G401 (cell line): ENCODE data around the gene THSD7A. TPM values are rescaled to one million over a fixed set of nuclear protein-coding genes. Genes with fewer than 3 reads are reported as not detected.
A peak's percentile ranks its signal among the peaks of the same experiment; 100 is the strongest.

Experiments
- DNase-seq: peaks from one replicate; pipeline ENCODE4 v3.0.0-alpha.2; 2015; ENCODE audit warnings: low spot score
- in situ Hi-C: cut with HindIII; loops from 2 replicates; pipeline ENCODE4 v1.10.0; 2016; ENCODE audit warnings: low sequenced_read_pairs, mixed read lengths
- total RNA-seq: library from RNA; depleted of rRNA; stranded (reverse); fragments of >200 nt; shearing (Covaris generic); gene quantifications from 2 replicates; pipeline ENCODE4 v1.2.3, GENCODE V29; 2014

THSD7A gene
- total RNA-seq, 1 experiment from 2014 or later = not detected

DNA sequence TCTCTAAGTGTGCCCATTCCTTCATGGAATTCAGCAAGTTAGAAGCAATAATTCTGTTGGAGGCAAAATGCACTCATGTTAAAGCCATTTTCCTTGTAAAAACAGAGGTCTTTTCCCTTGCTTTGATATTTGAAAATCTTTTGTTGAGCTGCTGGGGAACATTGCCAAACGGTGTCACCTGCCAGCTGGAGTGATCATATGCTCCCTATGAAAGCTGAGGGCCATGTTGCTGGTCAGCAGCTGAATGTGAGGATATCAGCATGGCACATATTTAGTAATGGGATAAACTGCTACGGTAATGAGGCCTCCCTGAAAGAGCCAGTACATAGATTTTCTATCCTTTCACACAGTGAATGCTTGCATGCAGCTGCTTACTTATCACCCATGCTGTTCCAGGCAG lies 224.3 kb downstream of the THSD7A start:
- in situ Hi-C loops = no loop called here
- DNase-seq = peak; percentile 11

DNA sequence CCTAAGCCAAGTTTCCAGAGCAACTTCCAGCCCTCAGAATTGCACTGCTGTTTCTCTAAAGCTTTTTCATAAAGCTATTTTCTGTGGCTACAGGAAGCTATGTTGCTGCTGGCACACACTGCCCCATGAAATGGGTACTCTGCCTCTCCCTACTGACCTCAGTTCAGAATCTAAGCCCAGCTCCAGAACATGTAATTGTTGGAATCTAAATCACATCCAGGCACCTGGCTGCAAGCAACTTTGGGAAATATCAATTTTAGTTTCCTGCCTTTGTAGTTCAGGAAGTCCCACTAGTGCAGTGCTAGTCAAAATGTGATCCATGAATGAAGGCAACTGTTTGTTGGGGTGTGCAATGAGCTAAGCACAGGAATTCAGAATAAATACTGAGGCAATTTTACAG lies 226.2 kb downstream of the THSD7A start:
- in situ Hi-C loops = no loop called here
- no peak for DNase-seq

DNA sequence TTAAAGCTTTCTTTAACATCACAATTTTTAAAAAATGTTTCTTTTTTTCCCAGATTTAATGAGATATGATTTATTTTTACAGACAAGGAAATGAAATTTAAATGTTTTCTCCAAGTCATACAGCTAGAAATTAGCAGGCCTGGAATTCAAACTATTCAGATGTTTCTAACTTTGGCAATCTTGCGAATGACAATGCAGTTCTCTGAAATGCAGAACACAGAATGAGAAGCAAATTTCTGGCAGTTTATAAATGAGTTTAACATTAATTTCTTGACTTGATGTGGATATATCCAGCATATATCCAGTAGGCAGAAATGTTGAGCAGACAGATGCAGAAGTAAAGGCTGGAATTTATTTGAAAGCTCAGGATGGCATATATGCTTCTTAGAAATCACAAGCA lies 227.5 kb downstream of the THSD7A start:
- DNase-seq = no peak
- in situ Hi-C loops = no loop called here

DNA sequence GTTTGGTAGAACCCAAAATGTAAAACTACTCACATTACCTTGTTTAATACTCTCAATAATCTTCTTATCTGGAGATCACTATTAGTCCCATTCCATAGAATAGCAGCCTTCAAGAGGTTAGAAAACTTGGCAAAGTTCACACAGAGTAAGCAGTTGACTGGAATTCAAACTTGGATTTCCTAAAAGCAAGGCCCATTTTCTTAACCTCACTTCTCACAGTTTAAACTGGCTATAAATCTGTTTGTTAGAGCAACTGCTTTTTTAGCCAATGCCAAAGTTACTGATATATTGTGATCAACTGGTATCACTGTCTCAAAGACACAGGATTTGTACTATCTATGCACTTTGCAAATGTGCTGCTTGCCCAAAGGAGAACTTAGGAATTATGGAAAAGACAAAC lies 230.2 kb downstream of the THSD7A start:
- in situ Hi-C loops = no loop called here
- no peak for DNase-seq

DNA sequence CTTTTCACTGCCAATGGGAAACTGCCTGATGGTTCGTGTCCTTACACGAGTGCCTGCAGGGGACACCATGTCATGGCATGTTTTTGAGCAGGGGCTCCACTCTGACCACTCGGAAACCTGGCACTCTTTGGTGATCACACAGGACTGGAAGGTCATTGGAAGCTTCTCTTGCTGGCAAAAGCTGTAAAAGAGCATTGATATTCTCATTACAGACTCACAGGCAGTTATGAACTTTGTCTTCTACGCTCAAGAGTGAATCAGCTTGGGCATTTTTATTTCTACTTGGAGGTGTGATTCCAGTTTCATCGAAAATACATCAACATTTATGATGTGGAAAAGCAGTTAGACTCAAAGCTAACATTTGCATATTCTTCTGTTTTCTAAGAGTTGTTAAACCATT lies 238.7 kb downstream of the THSD7A start:
- in situ Hi-C loops = no loop called here
- no peak for DNase-seq

DNA sequence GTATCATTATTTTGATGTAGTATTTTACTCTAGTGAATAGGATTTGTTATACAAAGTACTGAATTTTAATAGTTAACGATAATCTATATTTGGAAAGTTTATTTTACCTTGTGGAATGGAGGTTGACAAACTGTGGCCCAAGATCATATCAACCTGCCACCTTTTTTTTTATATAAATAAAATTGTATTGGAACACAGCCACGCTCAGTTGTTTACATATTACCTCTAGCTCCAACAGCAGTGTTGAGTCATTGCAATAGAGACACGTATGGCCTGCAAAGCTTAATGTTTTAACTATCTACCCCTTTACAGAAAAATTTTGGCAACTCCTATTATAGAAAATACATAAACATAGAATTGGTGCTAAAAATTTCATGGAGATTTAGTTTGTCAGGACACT lies 239.3 kb downstream of the THSD7A start:
- in situ Hi-C loops = no loop called here
- DNase-seq = no peak

DNA sequence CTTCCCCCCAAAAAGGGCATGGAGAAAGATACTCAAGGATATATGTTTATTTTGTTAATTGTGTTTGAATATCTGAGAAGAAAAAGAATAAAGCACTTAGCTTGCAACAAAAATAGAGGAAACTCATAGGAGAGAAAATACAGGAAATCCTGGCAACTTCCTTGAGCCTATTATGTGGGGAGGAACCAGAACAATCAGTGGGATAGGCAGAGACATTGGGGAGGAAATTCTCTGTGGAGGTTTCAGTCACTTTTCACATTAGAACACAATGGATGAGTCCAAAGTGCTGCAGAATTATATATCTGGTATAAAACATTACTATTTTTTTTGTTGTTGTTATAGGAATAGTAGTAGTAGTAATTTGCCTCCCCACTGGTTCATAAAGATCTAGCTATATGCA lies 240.1 kb downstream of the THSD7A start:
- in situ Hi-C loops = no loop called here
- no peak for DNase-seq

DNA sequence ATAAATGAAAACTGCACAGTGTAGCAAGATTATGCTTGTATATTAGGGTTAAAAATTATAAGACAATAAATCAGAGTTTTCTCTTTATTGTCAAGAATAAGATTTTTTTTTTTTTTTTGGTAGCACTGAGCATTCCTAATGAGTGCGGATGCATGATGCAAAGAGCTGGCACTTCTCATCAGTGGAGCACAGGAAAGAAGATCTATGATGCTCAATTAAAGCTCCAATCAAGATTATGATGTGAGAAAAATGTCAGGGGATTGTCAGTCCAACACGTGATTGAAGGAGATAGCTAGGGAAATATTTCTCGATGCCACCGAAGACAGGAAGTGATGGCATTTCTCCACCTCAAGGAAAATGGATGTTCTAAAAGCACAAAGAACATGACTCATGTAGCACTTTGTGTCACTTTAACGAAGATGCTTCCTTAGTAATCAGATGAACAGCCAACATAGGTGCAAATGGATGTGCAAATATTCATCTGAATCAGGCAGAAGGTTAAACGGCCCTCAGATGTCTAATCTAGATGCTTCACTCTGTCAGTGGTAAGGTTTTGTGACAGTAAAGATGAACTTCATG lies 240.9 kb downstream of the THSD7A start:
- in situ Hi-C loops = no loop called here
- no peak for DNase-seq

DNA sequence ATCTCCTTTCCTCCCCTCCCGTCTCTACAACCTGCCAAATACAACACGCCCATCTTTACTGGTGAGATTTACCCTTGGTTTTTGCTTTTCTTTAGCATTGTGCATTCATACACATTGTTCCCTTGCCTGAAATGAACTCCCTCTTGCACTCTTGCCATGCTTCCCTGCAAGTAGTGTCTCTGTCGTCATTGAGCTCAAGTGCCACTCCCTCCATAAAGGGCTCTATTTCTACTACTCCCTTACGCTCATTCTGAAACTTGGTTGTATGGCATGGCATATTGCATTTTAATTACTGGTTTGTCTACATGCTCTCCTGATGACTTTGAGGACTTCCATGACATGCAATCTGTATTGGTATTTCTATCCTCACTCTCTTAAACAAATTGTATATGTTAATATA lies 242.7 kb downstream of the THSD7A start:
- in situ Hi-C loops = no loop called here

DNA sequence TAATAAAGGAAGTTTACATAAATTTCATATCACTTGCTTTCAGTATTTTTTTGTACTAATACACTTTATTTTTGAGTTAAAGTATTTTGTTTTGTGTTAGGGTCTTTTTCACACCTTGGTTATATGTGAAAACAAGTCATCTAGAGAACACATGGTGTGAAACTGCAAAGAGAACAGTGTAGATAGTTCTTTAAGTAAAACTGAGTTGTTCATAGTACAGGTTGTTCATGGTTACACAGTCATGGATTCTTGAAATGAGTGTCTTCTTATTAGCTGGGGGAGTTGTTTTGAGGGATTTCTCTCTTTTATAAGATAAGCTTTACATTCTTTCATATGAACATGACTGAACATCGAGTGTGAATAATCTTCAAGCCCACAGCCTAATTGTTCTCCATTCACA lies 244.2 kb downstream of the THSD7A start:
- no peak for DNase-seq
- in situ Hi-C loops = no loop called here

More for the DNA sequence above, 242.7 kb downstream of the THSD7A start:
- no peak for DNase-seq

DNA sequence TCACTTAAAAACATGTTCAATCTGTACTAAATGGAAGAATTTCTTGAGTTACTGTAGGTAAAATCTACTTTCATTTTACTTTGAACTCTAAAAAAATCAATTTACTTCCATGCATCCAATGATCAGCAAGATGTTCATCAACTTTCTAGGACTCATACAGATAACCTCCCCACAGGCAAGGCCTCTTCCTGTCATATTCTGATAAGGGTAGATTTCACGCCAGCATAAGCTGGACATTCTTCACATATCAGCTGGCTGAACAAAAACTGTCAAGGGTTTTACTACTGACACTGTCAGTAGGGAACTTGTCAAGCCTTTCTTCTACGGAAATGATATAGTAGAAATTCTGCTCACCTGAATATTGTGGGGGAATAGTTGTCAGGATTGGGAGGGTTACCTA lies 244.9 kb downstream of the THSD7A start:
- in situ Hi-C loops = no loop called here
- no peak for DNase-seq

DNA sequence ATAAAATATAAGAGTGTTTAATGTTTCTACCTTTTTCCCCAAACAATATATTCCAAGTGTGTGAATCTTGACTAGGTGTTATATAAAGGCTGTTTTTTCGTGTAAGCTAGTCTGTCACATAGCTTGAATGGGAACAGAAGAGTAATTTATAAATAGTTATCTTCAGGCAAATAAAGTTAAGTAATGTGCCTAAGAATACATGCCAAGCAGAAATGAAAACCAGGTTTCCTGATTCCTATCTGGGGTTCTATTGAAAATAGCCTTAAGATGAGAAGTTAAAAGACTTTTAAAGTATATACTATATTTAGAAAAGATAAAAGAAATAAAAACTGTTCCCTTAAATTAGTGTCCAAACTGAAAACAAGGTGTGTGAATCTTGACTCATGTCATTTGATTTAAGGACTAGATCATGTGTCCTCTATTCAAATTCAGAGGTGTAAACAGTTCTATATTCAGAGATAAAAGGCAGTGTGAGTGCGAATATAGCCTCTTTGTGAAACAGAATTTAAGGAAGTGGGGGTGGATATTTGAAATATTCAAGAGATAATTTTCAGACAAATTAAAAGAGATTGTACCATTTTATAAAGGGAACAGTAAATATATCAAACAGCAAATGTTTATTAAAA lies 247.5 kb downstream of the THSD7A start:
- in situ Hi-C loops = no loop called here
- no peak for DNase-seq

DNA sequence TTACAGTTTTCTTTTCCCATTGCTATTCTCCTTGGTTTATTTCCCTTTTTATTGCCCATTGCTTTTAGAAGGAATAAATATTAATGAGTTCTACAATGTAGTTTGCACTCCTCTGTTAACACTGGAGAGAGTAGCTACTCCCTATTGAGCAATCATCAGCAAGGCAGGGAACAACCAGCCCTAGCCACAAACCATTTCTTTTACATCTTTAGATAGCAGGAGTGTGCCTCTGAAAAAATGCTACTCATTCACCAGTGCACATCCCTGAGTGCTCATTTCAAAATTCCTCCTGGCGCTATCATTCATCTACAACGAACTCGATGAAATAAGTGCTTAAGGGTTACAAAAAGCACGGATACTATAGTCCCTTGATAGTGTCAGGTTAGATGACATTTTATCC lies 252.9 kb downstream of the THSD7A start:
- in situ Hi-C loops = no loop called here
- no peak for DNase-seq

DNA sequence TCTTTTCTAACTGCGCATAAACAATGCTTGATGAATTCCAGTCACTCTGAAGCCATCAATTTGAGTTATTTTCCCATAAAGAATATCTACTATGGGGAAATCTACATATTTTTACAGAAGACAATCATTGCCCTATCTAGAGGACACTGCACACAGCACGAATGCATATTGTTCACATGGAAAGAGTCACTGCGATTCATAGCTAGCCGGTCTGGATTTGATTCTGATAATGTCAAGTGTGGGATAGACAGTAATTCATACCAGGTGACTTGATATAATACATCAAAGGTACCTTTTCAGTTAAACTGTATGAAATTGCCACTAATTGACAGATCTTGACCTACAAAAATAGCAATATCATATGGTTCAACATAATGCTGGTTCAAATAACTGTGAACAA lies 255.7 kb downstream of the THSD7A start:
- no peak for DNase-seq
- in situ Hi-C loops = no loop called here

DNA sequence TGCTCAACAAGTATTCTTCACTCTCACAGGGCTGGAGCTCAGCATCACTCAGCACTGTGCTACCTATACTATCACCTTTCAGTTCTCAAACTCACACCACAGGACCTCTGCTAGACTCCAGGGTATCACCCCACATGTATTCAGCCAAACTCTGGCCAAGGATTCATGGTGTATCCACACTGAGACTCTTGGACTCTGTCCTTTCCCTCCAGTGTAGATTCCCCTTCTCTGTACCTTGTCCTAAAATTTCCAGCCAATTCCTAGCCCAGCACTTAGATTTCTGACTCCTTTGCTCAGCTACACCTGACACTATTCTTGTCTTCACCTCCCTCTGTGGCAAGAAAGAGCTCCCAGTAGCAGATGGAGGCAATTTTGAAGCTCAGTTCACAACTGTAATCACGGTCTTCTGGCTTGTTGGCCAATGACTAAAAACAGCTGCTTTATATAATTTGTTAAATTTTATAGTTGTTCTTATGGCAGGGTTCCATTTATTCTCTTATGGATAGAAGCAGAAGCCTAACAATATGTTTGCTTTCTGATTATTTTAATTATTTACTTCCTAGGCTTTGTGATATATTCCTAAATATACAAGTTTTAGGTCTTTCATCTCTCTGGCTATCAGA lies 258.8 kb downstream of the THSD7A start:
- no peak for DNase-seq
- in situ Hi-C loops = no loop called here

DNA sequence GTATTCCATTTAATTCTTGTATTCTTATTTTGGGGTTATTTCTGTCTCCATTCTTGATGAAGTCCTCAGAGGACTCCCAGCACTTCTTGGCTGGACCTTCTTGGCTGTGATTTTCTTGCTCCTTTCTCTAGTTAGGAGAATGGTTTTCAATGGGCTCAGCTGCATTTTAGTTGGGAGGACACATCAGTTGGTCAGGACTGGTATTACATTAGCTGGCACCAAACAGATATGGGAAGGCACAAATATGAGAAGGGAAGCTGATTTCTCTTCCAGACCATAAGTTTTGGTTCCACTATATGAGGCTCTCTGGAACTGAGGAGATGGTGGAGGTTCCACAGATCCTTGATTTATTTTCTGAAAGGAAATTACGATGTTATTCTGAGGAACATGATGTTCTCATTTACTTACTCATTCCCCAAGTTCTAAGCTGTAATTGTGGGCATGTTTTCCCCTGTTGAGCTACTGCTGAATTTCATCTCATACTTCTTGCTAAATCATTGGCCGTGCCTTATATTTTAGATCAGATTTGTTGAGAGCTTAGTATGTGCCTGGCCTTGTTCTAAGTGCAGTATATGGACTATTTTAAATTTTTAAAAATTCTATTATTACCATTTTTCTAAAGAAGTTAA lies 261.0 kb downstream of the THSD7A start:
- in situ Hi-C loops = no loop called here
- DNase-seq = no peak

DNA sequence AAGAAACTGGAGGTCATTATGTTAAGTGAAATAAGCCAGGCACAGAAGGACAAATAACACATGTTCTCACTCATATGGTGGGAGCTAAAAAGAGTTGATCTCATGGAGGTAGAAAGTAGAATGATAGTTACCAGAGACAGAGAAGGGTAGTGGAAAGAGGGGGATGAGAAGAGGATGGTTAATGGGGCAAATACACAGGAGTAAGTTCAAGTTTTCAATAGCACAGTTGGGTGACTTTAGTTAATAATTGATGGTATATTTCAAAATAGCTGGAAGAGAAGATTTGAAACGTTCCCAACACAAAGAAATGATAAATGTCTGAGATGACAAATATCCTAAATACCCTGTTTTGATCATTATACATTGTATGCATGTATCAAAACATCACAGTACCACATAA lies 261.8 kb downstream of the THSD7A start:
- in situ Hi-C loops = no loop called here
- DNase-seq = no peak

DNA sequence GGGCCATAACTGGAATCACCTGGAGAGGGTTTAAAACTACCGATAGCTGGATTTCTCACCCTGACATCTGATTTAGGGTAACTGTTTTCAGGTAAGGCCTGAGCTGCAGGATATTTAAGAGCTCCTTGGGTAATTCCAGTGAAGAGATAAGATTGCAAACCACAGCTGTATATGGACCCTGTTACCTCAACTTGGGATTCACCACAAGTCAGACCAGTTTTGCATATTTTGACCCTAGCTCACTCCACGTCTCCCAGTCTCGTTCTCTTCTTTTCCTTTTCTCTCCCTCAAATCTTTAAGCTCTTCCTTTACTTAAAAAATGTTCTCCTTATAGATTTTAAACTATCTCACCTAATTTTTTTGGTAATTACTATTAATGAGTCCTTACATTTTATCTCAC lies 264.4 kb downstream of the THSD7A start:
- in situ Hi-C loops = no loop called here
- no peak for DNase-seq

DNA sequence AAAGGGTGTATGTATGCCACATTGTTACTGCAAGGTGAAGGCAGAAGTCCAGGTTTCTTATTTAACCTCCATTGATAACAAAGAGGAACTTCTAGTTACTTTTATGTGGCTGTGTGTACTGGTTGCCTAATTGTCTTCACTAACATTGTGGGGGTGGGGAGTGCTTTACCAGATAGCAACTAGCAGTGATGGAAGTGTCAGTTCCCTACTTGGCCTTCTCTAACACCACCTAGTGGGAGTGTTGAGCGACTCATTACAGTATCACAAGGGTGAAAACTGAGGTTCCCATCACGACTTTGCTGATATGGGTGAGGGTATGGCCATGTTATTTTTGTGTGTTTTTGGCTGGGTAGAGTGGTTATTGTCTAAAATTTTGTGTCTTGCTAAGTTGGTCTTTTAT lies 274.4 kb downstream of the THSD7A start:
- in situ Hi-C loops = no loop called here
- no peak for DNase-seq

DNA sequence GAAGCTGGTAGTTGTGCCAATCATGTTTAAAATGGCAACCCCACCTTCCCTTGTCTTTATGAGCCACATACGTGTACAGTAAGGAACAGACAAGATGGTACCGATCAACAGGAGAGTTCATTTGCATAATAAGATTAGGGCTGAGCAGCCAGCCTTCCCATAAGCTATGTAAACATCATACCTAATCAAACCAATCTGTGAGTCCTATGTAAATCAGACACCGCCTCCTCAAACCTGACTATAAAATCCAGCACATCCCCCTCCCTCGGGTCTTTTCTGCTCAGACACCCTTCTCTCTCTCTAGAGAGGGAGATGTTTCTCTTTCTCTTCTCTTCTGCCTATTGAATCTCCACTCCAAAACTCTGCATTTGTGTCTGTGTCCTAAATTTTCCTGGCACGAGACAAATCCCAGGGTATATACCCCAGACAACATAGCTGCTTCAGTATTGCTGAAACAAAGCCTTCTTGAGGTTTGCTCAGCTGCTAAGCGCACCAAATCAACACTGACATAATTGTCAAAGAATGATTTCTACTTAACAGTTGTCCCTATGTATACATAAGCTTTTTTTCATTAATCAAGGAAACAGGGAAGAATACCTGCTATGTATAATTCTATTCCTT lies 279.2 kb downstream of the THSD7A start:
- in situ Hi-C loops = no loop called here
- DNase-seq = no peak
